Hindlimb muscle (tissue), 1 donor: Measurements from ENCODE around the gene LBP. TPM values are rescaled to one million over a fixed set of nuclear protein-coding genes. Genes with fewer than 3 reads are reported as not detected.
A peak's percentile ranks its signal among the peaks of the same experiment; 100 is the strongest.
"Not testable (repeated sequence)": the region's sequence is repeated elsewhere in the genome, so short reads cannot be mapped to it uniquely, and the experiment has no call there.

Experiments
- DNase-seq: peaks from one replicate; pipeline ENCODE4 v3.0.0-alpha.2; 2013
- polyA plus RNA-seq: library from polyadenylated mRNA; unstranded; fragments of 120-200 nt; gene quantifications from one replicate; pipeline ENCODE4 v1.2.1, GENCODE V29; 2013; ENCODE audit not compliant: insufficient read length

Gene LBP
- polyA plus RNA-seq, 1 donor, result not detected

DNA sequence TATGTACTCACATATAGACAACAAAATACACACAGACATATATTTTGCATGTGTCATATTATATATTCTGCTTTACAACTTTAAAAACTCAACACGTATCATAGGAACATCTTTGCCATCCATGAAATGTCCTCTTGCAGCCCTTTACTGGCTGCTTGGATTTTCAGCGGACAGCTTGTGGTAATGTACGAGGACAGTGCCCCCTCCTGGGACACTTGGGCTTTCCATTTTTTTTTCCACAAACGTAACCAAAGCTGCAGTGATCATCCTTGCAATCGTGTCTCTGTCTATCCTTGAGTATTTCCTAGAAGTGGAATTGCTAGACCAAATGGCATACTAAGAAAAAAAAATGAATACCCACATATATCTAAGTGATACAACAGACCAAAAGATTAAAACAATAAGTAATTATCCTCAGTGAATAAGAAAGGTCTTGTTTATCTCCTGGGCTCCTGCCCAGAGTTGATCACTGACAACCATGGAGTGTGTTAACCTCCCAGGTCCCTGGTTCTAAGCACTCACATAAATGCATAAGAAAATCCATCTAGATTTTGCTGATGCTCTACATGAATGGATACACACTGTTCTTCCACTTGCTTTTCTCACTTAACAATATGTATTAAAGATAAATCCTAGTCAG is 24.2 kb upstream of the LBP start:
- DNase-seq, result peak; percentile 76

DNA sequence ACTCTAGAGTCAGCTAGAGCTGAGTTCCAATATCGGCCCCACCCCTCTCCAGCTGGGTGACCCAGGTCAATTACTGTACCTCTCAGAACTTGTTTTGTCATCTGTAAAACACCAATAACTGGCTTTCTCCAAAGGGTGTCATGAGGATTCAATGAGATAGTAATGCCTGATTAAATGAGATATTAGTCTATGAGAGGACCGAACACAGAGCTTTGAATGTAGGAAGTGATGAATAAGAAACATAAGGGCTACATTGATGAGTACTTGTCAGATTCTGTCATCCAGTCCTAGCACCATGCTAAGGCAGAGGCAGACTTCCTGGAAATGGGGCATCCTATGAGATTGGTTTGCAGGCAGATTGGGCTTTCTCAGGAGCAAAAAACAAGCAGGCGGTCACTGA is 22.1 kb upstream of the LBP start:
- no peak for DNase-seq

DNA sequence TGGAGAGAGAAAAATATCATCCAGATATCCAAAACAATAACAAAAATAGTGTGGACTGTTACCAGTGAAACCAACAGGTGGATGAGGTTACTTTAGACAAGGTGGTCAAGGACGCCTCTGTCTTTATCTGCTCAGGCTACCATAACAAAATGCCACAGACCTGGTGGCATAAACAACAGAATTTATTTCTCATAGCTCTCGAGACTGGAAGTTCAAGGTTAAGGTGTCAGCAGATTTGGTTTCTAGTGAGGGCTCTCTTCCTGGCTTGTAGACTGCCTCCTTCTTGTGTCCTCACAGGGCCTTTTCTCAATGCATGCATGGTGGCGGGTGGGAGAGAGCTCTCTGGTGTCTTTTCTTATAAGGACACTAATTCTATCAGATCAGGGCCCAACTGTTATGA is 21.1 kb upstream of the LBP start:
- DNase-seq, result no peak

DNA sequence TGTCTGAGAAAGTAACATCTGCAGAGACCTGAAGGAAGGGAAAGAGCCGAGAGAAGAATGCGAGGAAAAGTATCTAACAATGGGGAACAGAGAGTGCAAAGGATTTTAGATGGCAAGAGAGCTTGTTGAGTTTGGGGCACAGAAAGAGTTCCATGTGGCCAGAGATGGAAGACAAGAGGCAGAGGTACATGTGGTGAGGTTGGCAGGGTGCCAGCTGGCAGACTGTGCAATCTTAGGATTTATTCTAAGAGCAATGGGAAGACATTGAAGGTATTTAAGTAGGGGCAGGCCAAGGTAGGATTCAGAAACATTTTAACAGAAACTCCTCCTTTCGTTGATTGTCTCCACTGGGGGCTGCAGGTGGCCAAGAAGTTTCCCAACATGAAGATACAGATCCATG is 20.4 kb upstream of the LBP start:
- no peak for DNase-seq

DNA sequence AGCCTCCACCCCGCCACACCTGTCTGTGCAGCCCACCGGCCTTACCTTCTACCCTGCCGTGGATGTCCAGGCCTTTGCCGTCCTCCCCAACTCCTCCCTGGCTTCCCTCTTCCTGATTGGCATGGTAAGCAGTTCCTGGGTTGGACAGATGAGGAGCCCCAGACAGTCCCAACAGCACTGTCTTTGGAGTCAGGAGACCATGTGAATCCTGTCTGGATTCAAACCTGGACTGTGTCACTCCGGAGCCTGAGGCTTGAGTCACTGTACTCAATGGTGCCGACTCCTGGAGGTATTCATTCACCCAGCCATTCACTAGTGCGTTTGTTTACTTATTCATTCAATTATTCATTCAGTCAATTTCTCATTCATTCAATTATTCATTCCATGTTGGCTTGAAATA is 20.0 kb upstream of the LBP start:
- no peak for DNase-seq

DNA sequence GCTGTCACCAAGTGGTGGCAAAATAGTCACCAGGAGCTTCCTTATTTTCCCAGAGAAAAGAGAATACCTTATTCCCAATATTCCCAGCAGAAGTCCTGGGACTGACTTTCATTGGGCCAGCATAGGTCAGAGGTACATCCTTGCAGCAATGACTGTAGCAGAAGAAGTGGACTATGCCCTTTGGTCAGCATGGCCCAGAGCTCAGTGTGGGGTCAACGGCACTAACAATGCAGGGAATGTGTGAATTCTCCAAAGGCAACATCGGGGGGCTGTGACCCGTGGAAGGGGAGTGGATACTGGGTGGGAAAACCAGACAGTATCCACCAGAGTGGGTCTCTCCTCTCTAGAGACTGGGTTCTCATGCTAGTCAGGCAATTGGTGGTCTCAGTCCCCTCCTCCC is 15.6 kb upstream of the LBP start:
- no peak for DNase-seq

DNA sequence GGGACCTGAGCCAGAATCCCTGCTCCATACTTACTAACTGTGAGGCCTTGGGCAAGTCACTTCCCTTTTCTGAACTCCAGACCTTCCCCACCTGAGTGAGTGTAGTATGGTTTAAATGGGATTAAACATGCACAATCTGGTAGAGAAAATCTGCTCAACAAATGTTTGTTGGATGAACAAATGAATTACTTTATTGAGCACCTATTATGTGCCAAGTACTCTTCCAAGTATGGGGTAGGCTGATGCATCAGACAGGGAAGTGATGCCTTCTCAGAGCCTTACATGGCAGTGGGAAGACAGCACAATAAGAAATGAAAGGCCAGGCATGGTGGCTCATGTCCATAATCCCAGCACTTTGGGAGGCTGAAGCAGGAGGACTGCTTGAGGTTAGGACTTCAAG is 15.0 kb upstream of the LBP start:
- DNase-seq, result no peak

DNA sequence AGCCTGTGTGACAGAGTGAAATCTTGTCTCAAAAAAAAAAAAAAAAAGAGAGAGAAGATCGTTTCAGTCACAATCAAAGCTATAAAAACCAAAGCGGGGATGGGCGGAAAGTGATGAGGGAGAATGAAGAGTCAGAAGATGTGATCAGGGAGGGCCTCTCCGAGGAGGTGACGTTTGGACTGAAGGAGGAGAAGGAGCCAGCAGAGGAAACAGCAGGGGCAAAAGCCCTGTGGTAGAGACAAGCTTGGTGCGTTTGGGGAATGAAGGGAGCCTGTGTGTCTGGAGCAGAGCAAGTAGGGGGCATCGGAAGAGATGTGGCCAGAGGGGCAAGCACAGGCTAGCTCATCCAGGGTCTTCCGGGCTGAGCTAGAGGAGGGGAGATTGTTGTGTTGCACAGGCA is 14.5 kb upstream of the LBP start:
- DNase-seq, result no peak

DNA sequence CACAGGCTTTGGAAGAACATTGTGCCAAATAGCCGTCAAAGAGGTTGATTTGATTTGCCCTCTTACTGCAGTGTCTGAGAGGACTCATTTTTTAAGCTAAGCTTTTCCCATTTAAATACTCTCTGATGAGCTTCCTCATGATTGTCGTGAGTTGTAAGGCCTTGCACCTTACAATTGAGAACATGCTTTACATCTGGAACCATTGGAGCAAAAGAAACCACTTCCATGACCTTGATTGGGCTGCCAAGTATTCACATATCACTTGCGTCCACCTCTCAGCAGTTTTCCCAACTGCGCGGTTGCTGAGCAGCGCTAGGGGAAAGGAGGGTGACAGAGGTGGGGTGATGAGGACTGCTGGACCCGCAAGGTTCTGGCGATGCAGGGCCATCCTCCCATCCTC is 12.3 kb upstream of the LBP start:
- no peak for DNase-seq

DNA sequence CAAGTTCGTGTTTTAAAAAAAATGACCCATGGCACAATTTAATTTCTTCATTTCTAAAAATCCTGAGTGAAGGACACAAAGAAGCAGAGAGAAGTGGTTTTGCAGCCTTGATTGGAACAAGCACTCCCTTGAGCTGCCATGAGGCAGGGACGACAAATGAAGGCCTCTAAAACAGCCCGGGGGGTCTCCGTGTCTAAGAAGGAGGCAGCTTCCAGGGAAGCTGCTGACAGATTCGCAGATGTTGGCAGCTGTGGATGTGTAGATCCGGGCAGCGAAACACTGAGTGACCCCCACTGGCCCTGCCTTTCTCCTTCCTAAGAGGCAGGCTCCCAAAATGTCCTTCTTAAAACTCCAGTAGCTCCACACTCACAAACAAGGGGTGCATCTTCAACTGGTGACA is 9.6 kb upstream of the LBP start:
- DNase-seq, result no peak

DNA sequence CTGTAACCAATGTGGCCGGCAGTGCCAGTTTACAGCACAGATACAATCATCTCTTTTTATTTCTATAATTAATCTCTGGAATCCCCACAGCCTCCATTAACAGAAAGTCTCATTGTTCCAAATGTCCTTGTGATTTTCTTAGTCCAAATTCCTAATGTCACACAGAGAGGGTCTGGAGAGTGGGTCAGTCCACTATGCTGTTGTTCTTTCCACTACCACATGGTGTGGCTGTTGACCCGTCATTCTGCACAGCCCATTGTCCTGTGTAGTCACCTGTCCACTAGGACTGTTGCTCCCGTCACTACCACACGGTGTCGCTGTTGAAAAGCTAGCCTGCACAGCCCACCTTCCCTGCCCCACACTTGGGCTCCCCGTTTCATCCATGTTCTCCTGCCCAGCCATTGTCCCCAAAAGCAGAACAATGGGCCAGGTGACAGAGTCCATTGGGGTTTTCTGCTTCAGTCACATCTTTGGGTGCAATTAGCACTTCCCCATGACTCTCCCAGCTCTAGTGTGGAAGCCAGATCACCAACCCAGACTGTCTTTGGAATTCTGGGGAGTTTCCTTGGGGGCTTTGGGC is 8.6 kb upstream of the LBP start:
- no peak for DNase-seq

DNA sequence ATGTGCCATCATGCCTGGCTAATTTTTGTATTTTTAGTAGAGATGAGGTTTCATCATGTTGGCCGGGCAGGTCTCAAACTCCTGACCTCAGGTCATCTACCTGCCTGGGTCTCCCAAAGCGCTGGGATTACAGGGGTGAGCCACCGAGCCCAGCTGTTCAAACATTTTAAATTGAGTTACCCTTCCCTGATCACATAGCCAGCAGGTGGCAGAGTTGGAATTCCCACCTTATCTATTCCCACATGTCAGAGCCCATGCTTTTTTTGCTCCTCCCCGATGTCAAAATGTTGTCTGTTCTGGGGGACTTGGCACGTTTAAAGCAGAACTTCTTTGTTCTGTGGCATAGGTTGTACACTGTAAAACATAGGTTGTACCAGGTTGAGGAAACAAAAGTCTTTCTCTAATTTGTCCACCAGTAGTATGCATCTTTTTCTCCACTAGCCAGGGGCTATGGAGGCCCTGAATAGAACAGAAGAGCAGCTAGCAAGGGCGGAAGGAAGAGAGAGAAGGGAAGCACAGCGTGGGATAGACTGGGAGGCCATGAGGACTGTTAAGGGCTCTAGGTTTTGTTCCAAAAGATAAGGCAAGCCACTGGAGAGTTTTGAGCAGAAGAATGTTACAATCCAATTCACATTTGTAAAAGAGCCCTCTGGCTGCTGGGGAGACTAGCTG is 7.3 kb upstream of the LBP start:
- DNase-seq, result no peak

DNA sequence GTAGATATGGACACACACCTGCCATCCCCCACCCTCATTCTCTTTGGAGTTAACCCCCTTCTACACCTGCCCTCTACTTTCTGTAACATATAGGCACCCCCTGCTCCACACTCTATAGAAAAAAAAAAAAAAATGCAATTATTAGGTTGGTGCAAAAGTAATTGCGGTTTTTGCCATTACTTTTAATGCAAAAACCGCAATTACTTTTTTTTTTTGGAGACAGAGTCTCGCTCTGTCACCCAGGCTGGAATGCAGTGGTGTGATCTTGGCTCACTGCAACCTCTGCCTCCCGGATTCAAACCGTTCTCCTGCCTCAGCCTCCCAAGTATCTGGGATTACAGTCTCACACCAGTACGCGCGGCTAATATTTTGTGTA is 6.8 kb upstream of the LBP start:
- not testable (repeated sequence) for DNase-seq

DNA sequence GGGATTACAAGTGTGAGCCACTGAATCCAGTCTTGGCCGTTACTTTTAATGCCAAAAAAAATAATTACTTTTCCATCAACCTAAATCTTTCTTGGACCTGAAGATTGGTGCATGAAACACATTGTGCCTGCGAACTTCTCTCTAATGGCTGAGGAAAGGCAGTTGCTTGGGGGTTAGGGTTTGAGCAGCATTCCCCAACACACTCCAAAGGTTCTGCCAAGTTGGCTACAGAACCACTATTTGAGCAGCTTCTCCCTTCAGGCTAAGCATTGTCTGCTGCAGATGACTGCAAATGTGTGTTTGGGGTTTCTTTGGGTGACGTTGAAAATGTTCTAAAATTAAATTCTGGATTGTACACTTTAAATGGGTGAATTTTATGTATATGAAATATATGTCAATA is 6.3 kb upstream of the LBP start:
- DNase-seq, result no peak

DNA sequence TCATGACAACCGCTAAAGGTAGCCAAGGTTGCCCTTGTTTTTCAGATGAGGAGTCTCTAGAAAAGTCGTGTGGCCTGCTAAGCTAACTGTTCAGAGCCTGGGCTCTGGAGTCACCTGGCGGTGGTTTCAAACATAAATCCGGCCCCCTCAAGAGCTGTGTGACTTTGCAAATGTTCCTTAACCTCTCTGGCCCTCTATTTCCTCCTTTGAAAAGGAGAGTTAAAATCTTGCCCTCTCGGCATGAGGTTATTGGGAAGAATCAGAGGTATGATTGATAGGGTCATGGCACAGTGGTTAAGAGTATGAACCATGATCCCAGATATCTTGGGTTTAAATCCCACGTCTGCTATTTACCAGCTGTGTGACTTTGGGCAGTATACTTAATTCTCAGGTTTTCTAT is 5.6 kb upstream of the LBP start:
- no peak for DNase-seq

DNA sequence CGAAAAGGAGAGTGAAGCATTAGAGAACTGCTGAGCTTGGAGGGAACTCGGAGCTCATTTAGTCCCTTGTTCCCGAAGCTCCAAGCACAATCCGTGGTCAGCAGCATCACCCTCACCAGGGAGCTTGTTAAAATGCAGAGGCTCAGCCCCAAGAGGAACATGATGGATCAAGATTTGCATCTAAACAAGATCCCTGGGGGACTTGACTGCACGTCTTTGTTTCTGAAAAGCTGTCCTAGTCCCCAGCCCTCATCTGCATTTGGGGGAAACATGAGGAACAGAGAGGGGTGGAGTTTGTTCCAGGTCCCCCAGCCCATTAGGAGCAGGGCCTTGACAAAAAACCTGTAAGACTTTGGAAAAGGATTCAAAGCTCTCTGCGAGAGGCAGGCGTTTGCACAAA is 4.1 kb upstream of the LBP start:
- DNase-seq, result no peak

DNA sequence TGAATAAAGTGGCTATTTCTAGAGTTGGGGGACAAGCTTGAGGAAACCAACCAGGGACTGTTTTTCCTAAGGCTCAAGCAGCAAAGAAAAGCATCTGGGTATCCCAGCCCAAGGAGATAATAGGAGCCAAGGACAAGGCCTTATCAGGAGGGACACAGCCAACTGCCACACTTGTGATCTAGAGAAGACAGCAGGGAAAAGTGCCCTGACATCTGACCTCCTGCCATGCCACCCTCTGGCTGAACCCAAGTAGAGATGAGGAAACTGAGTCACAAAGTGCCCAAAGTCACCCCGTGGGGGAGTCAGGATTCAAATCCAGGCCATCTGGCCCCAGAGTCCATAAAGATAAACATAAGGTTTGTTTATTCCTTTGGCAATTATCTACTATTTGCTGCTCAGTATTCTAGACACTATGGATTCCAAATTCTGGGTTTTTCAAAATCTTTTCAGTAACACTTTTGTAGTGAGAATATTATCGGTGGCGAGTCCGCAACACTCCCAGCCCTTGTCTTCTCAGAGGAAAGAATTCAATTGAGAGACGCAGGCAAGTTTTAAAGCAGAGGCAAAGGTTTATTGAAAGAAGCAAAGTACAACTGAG is 3.5 kb upstream of the LBP start:
- DNase-seq, result no peak

DNA sequence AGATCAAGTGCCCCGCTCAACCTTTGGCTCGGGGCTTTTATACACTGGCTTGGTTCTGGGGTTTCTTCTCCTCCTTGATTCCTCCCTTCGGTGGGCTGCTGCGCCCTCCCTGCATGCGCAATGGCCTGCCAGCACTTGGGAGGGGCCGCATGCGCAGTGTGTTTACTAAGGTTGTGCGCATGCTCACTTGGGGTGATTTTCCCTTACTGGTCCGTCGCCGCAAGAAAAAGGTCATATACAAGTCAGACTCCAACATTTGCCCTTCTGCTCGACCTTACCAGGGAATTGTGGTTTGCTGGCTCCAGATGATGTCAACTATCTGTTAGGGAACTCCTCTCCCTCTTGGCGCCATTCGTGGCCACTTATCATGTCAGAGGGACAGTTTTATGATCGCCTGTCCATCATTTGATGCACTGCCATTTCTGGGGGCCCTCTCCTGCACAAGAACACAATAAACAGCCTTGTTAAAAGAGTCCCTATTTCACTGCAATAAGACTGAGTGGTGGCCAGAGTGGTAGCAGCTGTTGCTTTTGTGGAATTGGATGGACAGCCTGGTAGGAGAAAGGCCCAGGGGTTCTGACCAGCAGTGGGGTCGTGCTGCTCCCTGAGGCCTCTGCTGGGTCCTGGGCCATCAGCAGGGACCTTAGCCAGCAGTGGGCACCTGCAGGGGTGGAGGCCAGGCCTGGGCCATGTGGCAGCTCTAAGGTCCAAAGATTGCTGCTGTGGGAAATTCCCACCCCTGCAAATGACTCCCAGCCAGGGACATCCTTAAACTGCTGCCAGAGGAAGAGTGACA is 2.8 kb upstream of the LBP start:
- DNase-seq, result peak; percentile 25

DNA sequence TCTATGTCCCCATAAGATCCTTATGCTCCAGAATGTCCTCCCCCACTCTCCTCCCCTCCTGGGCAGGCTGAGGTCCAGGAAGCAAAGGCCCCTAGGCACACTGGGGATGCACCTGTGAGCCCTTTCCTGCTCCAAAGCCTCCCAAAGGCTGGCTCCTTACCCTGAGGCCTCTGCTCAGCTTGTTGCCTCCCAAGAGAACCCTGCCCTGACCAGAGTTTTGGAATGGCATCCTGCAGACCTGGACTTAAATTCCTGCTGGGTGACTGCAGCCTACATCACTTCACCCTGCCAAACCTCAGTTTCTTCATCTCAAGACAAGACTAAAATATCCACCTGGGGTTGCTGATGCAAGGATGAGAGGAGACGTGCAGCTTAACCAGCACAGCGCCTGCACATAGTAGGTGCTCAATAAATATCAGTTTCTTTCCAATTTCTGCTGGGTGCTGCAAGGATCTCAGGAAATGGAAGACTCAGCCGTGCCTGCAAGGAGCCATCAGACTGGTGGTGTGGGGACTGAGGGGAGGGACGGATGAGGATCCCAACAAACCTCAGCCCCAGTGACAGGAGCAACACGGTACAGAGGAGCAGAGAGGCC is 2.1 kb upstream of the LBP start:
- DNase-seq, result no peak

DNA sequence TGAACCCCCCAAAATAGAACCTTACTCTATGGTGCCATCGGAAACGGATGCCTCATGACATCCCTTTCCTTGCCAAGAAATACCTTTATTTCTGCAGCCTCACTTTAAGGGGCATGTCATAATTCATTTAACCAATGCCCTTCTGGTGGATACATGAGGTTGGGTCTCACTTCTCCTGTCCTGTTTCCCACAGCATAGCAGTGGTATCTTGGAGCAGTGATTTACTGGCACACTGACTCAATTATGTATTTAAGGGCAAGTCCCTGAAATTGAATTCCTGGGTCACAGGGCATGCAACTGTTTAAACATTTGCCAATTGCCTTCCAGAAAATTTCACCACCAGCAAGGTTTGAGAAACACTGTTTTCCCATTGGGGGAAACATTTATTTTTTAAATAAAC is 639 bp upstream of the LBP start:
- no peak for DNase-seq

DNA sequence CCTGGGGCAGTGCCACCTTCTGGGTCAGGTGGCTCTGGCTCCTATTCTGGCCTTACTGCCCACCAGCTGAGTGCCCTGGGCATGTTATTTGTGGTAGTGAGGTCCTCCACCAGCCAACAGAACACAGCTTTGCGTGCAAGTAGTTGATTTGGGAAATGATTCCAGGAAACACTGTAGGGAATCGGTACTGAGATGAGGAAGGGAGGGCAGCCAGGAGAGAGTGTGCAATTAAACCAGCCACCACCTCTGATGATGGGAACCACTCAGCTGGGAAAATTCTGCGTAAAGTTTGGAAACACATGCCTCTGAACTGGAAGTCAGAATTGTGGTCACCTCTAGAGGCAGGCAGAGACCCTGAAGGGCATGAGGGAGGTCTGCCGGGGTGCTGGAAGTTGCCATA is 459 bp downstream of the LBP start:
- no peak for DNase-seq

DNA sequence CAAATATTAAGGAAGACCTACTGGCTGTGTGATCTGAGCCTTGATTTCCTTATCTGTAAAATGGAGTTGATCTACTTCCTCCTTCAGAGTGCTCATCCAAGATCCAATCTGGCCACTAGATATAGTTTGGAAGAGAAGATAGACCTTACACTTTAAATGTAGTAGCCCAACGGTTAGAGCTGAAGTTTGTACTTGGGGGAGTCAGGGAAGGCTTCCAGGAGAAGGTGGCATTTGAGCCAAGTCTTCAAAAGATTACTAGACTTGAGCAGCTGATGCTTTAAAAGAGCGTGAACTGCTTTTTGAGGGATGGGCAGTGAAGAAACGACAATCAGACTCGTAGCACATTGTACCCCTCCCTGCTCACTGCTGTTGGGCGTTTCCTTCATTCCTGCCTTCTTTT is 3.6 kb downstream of the LBP start:
- DNase-seq, result no peak
